ENCODE measurements around the gene BRME1. TPM values are rescaled to one million over a fixed set of nuclear protein-coding genes. Genes with fewer than 3 reads are reported as not detected.
A peak's percentile ranks its signal among the peaks of the same experiment; 100 is the strongest.

BRME1 gene
- total RNA-seq, 4 donors from 2014 or later: 7.4 to 73.1 (median 41.2) TPM

GRCh38 chr19:13930402-13930801 lies 24.5 kb upstream of the BRME1 start:
- peak in 1 of 3 donors; percentile 43 for DNase-seq
- Histone ChIP-seq H3K4me3 (no peak overlapping the region), H3K27ac (no peak overlapping the region), H3K4me1 (no peaks in the 10 kb centered on the region), H3K27me3 (no peaks in the 10 kb centered on the region), H3K36me3 (peaks cover 0 to 41% (median 0%) of the 10 kb centered on the region in 3 donors), H3K9me3 (no peaks in the 10 kb centered on the region)
- TF ChIP-seq CTCF (IDR thresholded peaks at IDR 0.05): no peak
- no peak for TF ChIP-seq POLR2A (IDR thresholded peaks at IDR 0.05)

GRCh38 chr19:13929956-13930355 lies 24.0 kb upstream of the BRME1 start:
- Histone ChIP-seq H3K27me3 (no peaks in the 10 kb centered on the region), H3K27ac (no peak overlapping the region), H3K4me1 (no peaks in the 10 kb centered on the region), H3K4me3 (no peak overlapping the region), H3K9me3 (no peaks in the 10 kb centered on the region), H3K36me3 (peaks cover 0 to 46% (median 0%) of the 10 kb centered on the region in 3 donors)
- TF ChIP-seq CTCF (IDR thresholded peaks at IDR 0.05) (no peak), POLR2A (IDR thresholded peaks at IDR 0.05) (no peak)
- no peak for DNase-seq

GRCh38 chr19:13929340-13929739 lies 23.4 kb upstream of the BRME1 start:
- TF ChIP-seq CTCF (IDR thresholded peaks at IDR 0.05) (no peak), POLR2A (IDR thresholded peaks at IDR 0.05) (no peak)
- Histone ChIP-seq H3K36me3 (peaks cover 0 to 52% (median 0%) of the 10 kb centered on the region in 3 donors), H3K27ac (no peak overlapping the region), H3K9me3 (no peaks in the 10 kb centered on the region), H3K4me1 (no peaks in the 10 kb centered on the region), H3K4me3 (no peak overlapping the region), H3K27me3 (no peaks in the 10 kb centered on the region)
- no peak for DNase-seq

GRCh38 chr19:13926715-13927114 lies 20.8 kb upstream of the BRME1 start:
- TF ChIP-seq POLR2A (IDR thresholded peaks at IDR 0.05): no peak
- no peak for TF ChIP-seq CTCF (IDR thresholded peaks at IDR 0.05)
- H3K9me3 ChIP-seq: no peaks in the 10 kb centered on the region

GRCh38 chr19:13926010-13926409 lies 20.1 kb upstream of the BRME1 start:
- no peak overlapping the region for H3K27ac ChIP-seq
- TF ChIP-seq POLR2A (IDR thresholded peaks at IDR 0.05) (no peak), CTCF (IDR thresholded peaks at IDR 0.05) (no peak)
- peaks cover 0 to 85% (median 0%) of the 10 kb centered on the region in 3 donors for H3K36me3 ChIP-seq

More at GRCh38 chr19:13926715-13927114, 20.8 kb upstream of the BRME1 start:
- Histone ChIP-seq H3K27ac (no peak overlapping the region), H3K4me3 (no peak overlapping the region), H3K27me3 (no peaks in the 10 kb centered on the region), H3K4me1 (no peaks in the 10 kb centered on the region), H3K36me3 (peaks cover 0 to 78% (median 0%) of the 10 kb centered on the region in 3 donors)
- no peak for DNase-seq

More at GRCh38 chr19:13926010-13926409, 20.1 kb upstream of the BRME1 start:
- no peaks in the 10 kb centered on the region for H3K4me1 ChIP-seq
- no peaks in the 10 kb centered on the region for H3K9me3 ChIP-seq
- no peak overlapping the region for H3K4me3 ChIP-seq
- no peaks in the 10 kb centered on the region for H3K27me3 ChIP-seq
- DNase-seq: no peak

Data from Peyer's patch (tissue), 4 donors.